Left lung (tissue), 10 donors: ENCODE measurements around the gene OLA1. TPM values are rescaled to one million over a fixed set of nuclear protein-coding genes. Genes with fewer than 3 reads are reported as not detected.

ENCODE experiments used
- ATAC-seq: fragments of 200-7000 bp; cut with Tn5 transposase; one replicate; pipeline ENCODE4 v1.9.1; 2020; ENCODE audit warnings: moderate library complexity
- DNase-seq, 4 donors: peaks; one replicate each; pipeline ENCODE4 v3.0.0-alpha.2; 2013 to 2020
- H3K27ac ChIP-seq, 2 donors: fragments of 200-600 bp; sonication (generic) in 1 of 2; one replicate each; pipeline versions ENCODE4 v1.5.0 to v1.8.0; 2020 to 2021
- H3K27me3 ChIP-seq, 2 donors: fragments of 200-600 bp; sonication (generic) in 1 of 2; one replicate each; pipeline versions ENCODE4 v1.5.0 to v1.8.0; 2020 to 2021
- H3K36me3 ChIP-seq, 2 donors: fragments of 200-600 bp; sonication (generic) in 1 of 2; one replicate each; pipeline versions ENCODE4 v1.5.0 to v1.8.0; 2020 to 2021
- H3K4me1 ChIP-seq, 2 donors: fragments of 200-600 bp; one replicate each; pipeline ENCODE4 v1.8.0; 2021
- H3K4me3 ChIP-seq, 2 donors: fragments of 200-600 bp; sonication (generic) in 1 of 2; one replicate each; pipeline versions ENCODE4 v1.5.0 to v1.8.0; 2020 to 2021; ENCODE audit warnings: mild to moderate bottlenecking in 1 of 2
- H3K9me3 ChIP-seq, 2 donors: fragments of 200-600 bp; sonication (generic) in 1 of 2; one replicate each; pipeline versions ENCODE4 v1.5.0 to v1.8.0; 2020 to 2021
- CTCF ChIP-seq, 2 donors: fragments of 200-600 bp; sonication (generic) in 1 of 2; IDR thresholded peaks; one replicate each; pipeline versions ENCODE4 v1.5.0 to v1.8.0; 2021; ENCODE audit warnings: antibody characterized with exemption in 2 of 2
- intact Hi-C, 2 donors: fragments of 100-400 bp; cut with DNase I; formaldehyde crosslinking; loops; one replicate each; pipeline versions ENCODE4 v1.11.2 to v1.14.2; 2022
- polyA plus RNA-seq, 6 donors: library from polyadenylated mRNA; unstranded; fragments of 120-200 nt; gene quantifications; one replicate each; pipeline ENCODE4 v1.2.1, GENCODE V29; 2013; ENCODE audit not compliant: insufficient read length in 6 of 6
- total RNA-seq, 2 donors: library from RNA; stranded (reverse); fragmentation: NEBNext Ultra II Directional; extraction: Animal tissue kit (Norgen Biotek cat#: 25700); gene quantifications; one replicate each; pipeline ENCODE4 v1.2.1, GENCODE V29; 2021
- donor health status: DM: no; HTN: yes; CAD: no.
- donor health status: DM: no; HTN: no; CAD: no.

Gene OLA1
- total and polyA plus RNA-seq, 8 donors, result 66.3 to 130 (median 112) TPM

GRCh38 chr2:174222154-174222553, 26.2 kb downstream of the OLA1 start:
- DNase-seq (no peak), ATAC-seq (no peak)
- Histone ChIP-seq H3K4me1 (no peaks in the 10 kb centered on the region), H3K27me3 (no peaks in the 10 kb centered on the region), H3K36me3 (peaks cover 0 to 35% of the 10 kb centered on the region in 2 donors), H3K27ac (no peak overlapping the region), H3K4me3 (no peak overlapping the region), H3K9me3 (no peaks in the 10 kb centered on the region)
- intact Hi-C loops, result no loop called here
- TF ChIP-seq CTCF (IDR thresholded peaks at IDR 0.05), result no peak

- H3K36me3 ChIP-seq, result peaks cover 0 to 12% of the 10 kb centered on the region in 2 donors
These were observed 29.0 kb downstream of the OLA1 start for GRCh38 chr2:174219321-174219720.

GRCh38 chr2:174218773-174219172, 29.6 kb downstream of the OLA1 start:
- Histone ChIP-seq H3K27ac (no peak overlapping the region), H3K9me3 (no peaks in the 10 kb centered on the region), H3K4me1 (no peaks in the 10 kb centered on the region), H3K4me3 (no peak overlapping the region), H3K36me3 (peaks cover 0 to 12% of the 10 kb centered on the region in 2 donors), H3K27me3 (no peaks in the 10 kb centered on the region)
- intact Hi-C loops, result no loop called here
- DNase-seq (no peak), ATAC-seq (no peak)
- TF ChIP-seq CTCF (IDR thresholded peaks at IDR 0.05), result no peak

More at GRCh38 chr2:174219321-174219720, 29.0 kb downstream of the OLA1 start:
- H3K4me1 ChIP-seq, result no peaks in the 10 kb centered on the region
- no peaks in the 10 kb centered on the region for H3K9me3 ChIP-seq
- H3K27ac ChIP-seq, result no peak overlapping the region
- intact Hi-C loops, result no loop called here
- ATAC-seq, result no peak
- no peaks in the 10 kb centered on the region for H3K27me3 ChIP-seq
- H3K4me3 ChIP-seq, result no peak overlapping the region
- TF ChIP-seq CTCF (IDR thresholded peaks at IDR 0.05), result no peak
- DNase-seq, result no peak

- no peak for TF ChIP-seq CTCF (IDR thresholded peaks at IDR 0.05)
- DNase-seq (no peak), ATAC-seq (no peak)
- intact Hi-C loops, result no loop called here
- Histone ChIP-seq H3K4me3 (no peak overlapping the region), H3K4me1 (no peaks in the 10 kb centered on the region), H3K9me3 (no peaks in the 10 kb centered on the region), H3K27ac (no peak overlapping the region), H3K36me3 (peaks cover 0 to 12% of the 10 kb centered on the region in 2 donors), H3K27me3 (no peaks in the 10 kb centered on the region)
These were observed 30.5 kb downstream of the OLA1 start for GRCh38 chr2:174217869-174218268.

GRCh38 chr2:174211954-174212353, 36.4 kb downstream of the OLA1 start:
- Histone ChIP-seq H3K4me3 (no peak overlapping the region), H3K9me3 (no peaks in the 10 kb centered on the region), H3K36me3 (no peaks in the 10 kb centered on the region), H3K27ac (no peak overlapping the region), H3K27me3 (no peaks in the 10 kb centered on the region), H3K4me1 (no peaks in the 10 kb centered on the region)
- TF ChIP-seq CTCF (IDR thresholded peaks at IDR 0.05), result no peak
- DNase-seq, result no peak
- intact Hi-C loops, result no loop called here
- no peak for ATAC-seq
